ENCODE measurements around the gene HNF4A. TPM values are rescaled to one million over a fixed set of nuclear protein-coding genes. Genes with fewer than 3 reads are reported as not detected.

Gene HNF4A
- total RNA-seq, 1 experiment from 2014 or later = 0.13 TPM

DNA sequence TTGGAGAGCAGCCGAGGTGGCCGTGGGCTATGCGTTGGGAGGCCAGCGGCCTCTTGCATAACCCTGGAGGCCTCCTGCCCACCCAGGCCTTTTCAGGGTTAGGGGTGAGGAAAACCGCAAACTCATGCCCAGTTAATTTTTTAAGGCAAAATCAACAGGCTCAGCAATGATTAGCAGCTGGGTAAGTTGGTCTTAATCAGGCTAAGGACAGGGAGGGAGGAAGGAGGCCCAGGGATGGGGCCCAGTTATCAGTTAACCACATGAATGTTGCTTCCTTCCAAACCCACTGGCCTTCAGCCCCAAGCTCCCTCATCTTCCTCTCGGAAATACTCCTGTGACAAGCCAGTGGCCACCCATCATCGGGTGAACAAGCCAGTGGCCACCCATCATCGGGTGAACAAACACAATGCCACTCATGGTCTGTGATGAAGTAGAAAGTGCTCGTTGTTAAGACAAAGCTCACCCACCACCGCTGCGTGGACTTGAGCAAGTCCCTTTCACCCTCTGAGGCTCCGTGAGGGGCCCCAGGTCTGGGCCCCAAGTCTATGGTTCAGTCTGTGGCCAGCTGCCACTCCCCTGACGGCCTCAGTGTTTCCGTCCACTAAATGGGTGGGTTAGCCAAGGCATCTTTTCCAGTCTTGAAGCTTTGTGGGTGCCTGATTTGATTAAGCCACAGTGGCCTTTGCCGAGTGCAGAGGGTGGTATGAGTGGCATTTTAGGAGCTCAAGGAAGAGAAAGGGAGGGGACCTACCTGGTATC lies 39.4 kb downstream of the HNF4A start:
- POLR2A ChIA-PET (ENCODE audit: unreplicated experiment) = no interaction called here
- H3F3A ChIP-seq (ENCODE audit: insufficient read depth, low read depth) = peaks cover 7% of the 10 kb centered on the region; the same call in 1 of the 2 replicates
- no peaks in the 10 kb centered on the region; the same call in 1 of the 2 replicates for H3K4me1 ChIP-seq (replicated peaks; ENCODE audit: insufficient read depth)
- H3K79me2 ChIP-seq (ENCODE audit: low read depth) = no peaks in the 10 kb centered on the region
- CTCF ChIA-PET = no interaction called here
- H3K9me2 ChIP-seq (ENCODE audit: insufficient read depth) = no peaks in the 10 kb centered on the region
- H3K4me2 ChIP-seq = no peak overlapping the region
- H3K27ac ChIP-seq = no peak overlapping the region
- no peaks in the 10 kb centered on the region; the same call in 1 of the 2 replicates for H3K27me3 ChIP-seq (ENCODE audit: insufficient read depth, low read depth)
- TF ChIP-seq, protein P1, sequence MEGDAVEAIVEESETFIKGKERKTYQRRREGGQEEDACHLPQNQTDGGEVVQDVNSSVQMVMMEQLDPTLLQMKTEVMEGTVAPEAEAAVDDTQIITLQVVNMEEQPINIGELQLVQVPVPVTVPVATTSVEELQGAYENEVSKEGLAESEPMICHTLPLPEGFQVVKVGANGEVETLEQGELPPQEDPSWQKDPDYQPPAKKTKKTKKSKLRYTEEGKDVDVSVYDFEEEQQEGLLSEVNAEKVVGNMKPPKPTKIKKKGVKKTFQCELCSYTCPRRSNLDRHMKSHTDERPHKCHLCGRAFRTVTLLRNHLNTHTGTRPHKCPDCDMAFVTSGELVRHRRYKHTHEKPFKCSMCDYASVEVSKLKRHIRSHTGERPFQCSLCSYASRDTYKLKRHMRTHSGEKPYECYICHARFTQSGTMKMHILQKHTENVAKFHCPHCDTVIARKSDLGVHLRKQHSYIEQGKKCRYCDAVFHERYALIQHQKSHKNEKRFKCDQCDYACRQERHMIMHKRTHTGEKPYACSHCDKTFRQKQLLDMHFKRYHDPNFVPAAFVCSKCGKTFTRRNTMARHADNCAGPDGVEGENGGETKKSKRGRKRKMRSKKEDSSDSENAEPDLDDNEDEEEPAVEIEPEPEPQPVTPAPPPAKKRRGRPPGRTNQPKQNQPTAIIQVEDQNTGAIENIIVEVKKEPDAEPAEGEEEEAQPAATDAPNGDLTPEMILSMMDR (conservative IDR thresholded peaks at IDR 0.05) = no peak
- no peak for TF ChIP-seq EZH2 (IDR thresholded peaks at IDR 0.05; ENCODE audit: low read depth)
- BruUV-seq (replicated peaks) = no TSS peak
- no peaks in the 10 kb centered on the region for H3K36me3 ChIP-seq (ENCODE audit: low read depth)
- no peaks in the 10 kb centered on the region for H4K20me1 ChIP-seq (ENCODE audit: insufficient read depth)
- intact Hi-C loops (cut with micrococcal nuclease; ENCODE audit: unreplicated experiment) = no loop called here
- no peak for DNase-seq
- no peak overlapping the region for H2AFZ ChIP-seq
- H3K4me3 ChIP-seq = no peak overlapping the region
- H3K9me3 ChIP-seq (ENCODE audit: insufficient read depth, low read depth) = no peaks in the 10 kb centered on the region

DNA sequence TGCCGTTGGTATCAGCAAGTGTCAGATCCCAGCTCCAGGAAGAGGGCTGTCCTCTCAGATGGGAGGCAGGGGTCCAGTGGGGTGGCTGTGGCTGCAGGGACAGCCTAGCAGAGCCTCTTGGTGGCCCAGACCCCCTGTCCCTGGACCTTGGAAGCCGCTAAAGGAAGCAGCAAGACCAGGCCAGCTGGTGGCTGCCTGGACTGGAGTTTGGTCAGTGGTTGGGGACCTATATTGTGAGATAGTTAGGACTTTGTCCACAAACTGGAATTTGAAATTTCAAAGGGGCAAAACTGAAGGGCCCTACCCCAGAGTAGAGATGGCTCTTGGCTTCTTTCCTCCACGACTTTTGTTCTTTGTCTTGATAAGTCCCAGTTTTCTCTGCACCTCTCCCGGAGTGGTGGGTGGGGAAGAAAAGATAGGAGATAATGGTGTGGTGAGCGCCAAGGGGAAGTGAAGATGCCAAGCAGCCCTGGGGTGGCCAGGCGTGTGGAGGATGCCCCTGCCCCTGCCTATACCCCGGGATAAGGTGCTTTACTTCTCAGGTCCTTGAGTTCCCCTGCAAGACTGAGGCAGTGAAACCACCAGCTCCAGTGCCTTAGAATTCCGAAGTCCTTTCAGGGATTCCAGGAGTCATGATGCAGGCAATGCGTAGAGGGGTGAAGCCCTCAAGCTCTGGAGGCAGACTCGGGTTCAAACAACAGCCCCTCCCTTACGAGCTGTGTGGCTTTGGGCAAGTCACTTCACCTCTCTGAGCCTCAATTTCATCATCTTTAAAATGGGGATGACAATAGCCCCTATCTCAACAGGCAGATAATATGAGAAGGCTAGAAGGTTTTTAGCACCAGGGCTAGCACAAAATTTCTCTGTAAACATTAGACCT lies 40.2 kb downstream of the HNF4A start:
- Histone ChIP-seq H3K4me2 (no peak overlapping the region), H3K27ac (no peak overlapping the region), H3K27me3 (ENCODE audit: insufficient read depth, low read depth) (no peaks in the 10 kb centered on the region; the same call in 1 of the 2 replicates), H3K9me2 (ENCODE audit: insufficient read depth) (no peaks in the 10 kb centered on the region), H4K20me1 (ENCODE audit: insufficient read depth) (no peaks in the 10 kb centered on the region), H3K4me1 (replicated peaks; ENCODE audit: insufficient read depth) (peaks cover 2% of the 10 kb centered on the region), H2AFZ (no peak overlapping the region), H3K9me3 (ENCODE audit: insufficient read depth, low read depth) (no peaks in the 10 kb centered on the region), H3K36me3 (ENCODE audit: low read depth) (no peaks in the 10 kb centered on the region), H3K4me3 (no peak overlapping the region), H3K79me2 (ENCODE audit: low read depth) (no peaks in the 10 kb centered on the region), H3F3A (ENCODE audit: insufficient read depth, low read depth) (peaks cover 7% of the 10 kb centered on the region; the same call in 1 of the 2 replicates)
- no peak for DNase-seq
- POLR2A ChIA-PET (ENCODE audit: unreplicated experiment) = no interaction called here
- BruUV-seq (replicated peaks) = no TSS peak
- CTCF ChIA-PET = no interaction called here
- TF ChIP-seq, protein P1 (conservative IDR thresholded peaks at IDR 0.05) = no peak
- TF ChIP-seq EZH2 (IDR thresholded peaks at IDR 0.05; ENCODE audit: low read depth) = no peak
- intact Hi-C loops (cut with micrococcal nuclease; ENCODE audit: unreplicated experiment) = no loop called here

DNA sequence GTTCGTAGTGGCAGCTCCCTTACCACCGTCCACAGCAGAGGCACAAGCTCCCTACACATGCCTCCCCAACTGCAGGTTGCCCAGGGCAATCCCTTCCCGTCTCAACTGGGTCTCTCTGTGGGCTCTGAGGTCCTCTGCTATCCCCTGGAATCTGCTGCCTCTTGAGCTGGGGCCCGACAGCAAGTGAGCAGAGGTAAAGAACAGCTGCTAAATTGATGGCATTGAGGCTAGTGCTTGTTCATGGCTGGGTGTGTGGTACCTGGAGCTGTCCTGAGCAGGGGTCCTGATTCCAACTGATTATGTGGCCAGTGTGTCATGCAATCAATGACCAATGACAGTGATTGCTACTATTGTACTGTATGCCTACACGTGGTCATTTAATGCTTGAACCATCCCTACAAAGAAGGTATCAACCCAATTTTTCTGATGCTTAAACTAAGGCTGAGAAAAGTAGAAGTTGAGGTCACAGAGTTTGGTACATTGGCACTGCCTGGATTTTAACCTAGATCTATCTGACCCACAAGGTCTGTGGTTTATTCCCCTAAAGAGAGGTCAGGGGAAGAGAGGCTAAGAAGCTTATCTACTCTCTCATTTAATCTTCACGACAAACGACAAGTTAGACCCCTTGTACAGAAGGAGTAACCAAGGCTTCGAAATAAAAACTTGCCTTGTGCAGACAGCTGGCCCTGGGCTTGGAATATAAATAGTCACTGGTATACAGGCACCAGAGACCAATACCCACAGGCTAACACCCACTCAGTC lies 41.1 kb downstream of the HNF4A start:
- Histone ChIP-seq H3K9me2 (ENCODE audit: insufficient read depth) (no peaks in the 10 kb centered on the region), H3K27me3 (ENCODE audit: insufficient read depth, low read depth) (no peaks in the 10 kb centered on the region; the same call in 1 of the 2 replicates), H3K4me2 (no peak overlapping the region), H2AFZ (no peak overlapping the region), H3K79me2 (ENCODE audit: low read depth) (no peaks in the 10 kb centered on the region), H3K9me3 (ENCODE audit: insufficient read depth, low read depth) (no peaks in the 10 kb centered on the region), H3K4me3 (no peak overlapping the region), H3F3A (ENCODE audit: insufficient read depth, low read depth) (peaks cover 7% of the 10 kb centered on the region; the same call in 1 of the 2 replicates), H3K27ac (no peak overlapping the region), H4K20me1 (ENCODE audit: insufficient read depth) (no peaks in the 10 kb centered on the region), H3K36me3 (ENCODE audit: low read depth) (no peaks in the 10 kb centered on the region), H3K4me1 (replicated peaks; ENCODE audit: insufficient read depth) (peaks cover 6% of the 10 kb centered on the region)
- TF ChIP-seq, protein P1 (conservative IDR thresholded peaks at IDR 0.05) = no peak
- TF ChIP-seq EZH2 (IDR thresholded peaks at IDR 0.05; ENCODE audit: low read depth) = no peak
- intact Hi-C loops (cut with micrococcal nuclease; ENCODE audit: unreplicated experiment) = no loop called here
- DNase-seq = no peak
- POLR2A ChIA-PET (ENCODE audit: unreplicated experiment) = no interaction called here
- BruUV-seq (replicated peaks) = no TSS peak
- CTCF ChIA-PET = interaction anchor here (0.6 kb wide), 1 partner anchor 541 kb away, joined by 24 read pairs; no protein-coding TSS in a partner anchor

All from PC-9 (cell line).